CD4-positive, alpha-beta T cell (primary cell): ENCODE results near the gene ARSK. TPM values are rescaled to one million over a fixed set of nuclear protein-coding genes. Genes with fewer than 3 reads are reported as not detected.
A peak's percentile ranks its signal among the peaks of the same experiment; 100 is the strongest.

Experiments
- ATAC-seq: fragments of 200-7000 bp; cut with Tn5 transposase; one replicate; pipeline ENCODE4 v1.10.0; 2022; ENCODE audit warnings: mild to moderate bottlenecking; ENCODE audit not compliant: poor library complexity
- CTCF ChIA-PET: fragments of 350-600 bp; sonication (Branson Sonifier 250); formaldehyde crosslinking; loops from one replicate; lab custom pipeline; 2021; ENCODE audit warnings: antibody characterized with exemption, inconsistent platforms; lab: Charles Lee
- POLR2A ChIA-PET: fragments of 350-600 bp; sonication (Branson Sonifier 250); formaldehyde crosslinking; loops from one replicate; lab custom pipeline; 2021; ENCODE audit warnings: antibody characterized with exemption, inconsistent platforms; lab: Charles Lee
- DNase-seq, 14 experiments: peaks; one replicate each; pipeline ENCODE4 v3.0.0-alpha.2; 2013 to 2020; ENCODE audit warnings: mixed read lengths in 2 of 14
- H3K27ac ChIP-seq, 2 donors: one replicate each; pipeline versions ENCODE4 v1.5.1 to v1.7.0; 2013; ENCODE audit warnings: low read length in 2 of 2, low read depth in 1 of 2, mild to moderate bottlenecking in 1 of 2
- H3K27me3 ChIP-seq, 2 experiments: 1 replicate in 1 of 2; 2 replicates in 1 of 2; pipeline versions ENCODE4 v1.6.1 to v1.7.0; 2013; ENCODE audit warnings: low read length in 2 of 2, control low read depth in 1 of 2, mild to moderate bottlenecking in 1 of 2, moderate library complexity in 1 of 2; ENCODE audit not compliant: insufficient read depth in 2 of 2, control insufficient read depth in 1 of 2
- H3K36me3 ChIP-seq: one replicate; pipeline ENCODE4 v1.6.1; 2013; ENCODE audit warnings: low read length, control low read depth; ENCODE audit not compliant: insufficient read depth
- H3K4me1 ChIP-seq: one replicate; pipeline ENCODE4 v1.6.1; 2013; ENCODE audit warnings: low read length, control low read depth; ENCODE audit not compliant: insufficient read depth
- H3K4me3 ChIP-seq: one replicate; pipeline ENCODE4 v1.5.1; 2013; ENCODE audit warnings: mild to moderate bottlenecking, low read length, moderate library complexity
- H3K9me3 ChIP-seq, 2 experiments: 1 replicate in 1 of 2; 2 replicates in 1 of 2; pipeline versions ENCODE4 v1.6.1 to v1.7.0; 2013; ENCODE audit warnings: low read length in 2 of 2, mild to moderate bottlenecking in 2 of 2, control low read depth in 1 of 2, moderate library complexity in 1 of 2; ENCODE audit not compliant: control insufficient read depth in 1 of 2, insufficient read depth in 1 of 2
- H3K27ac Mint-ChIP-seq: one replicate; pipeline ENCODE4 v1.8.0; 2020; ENCODE audit warnings: mixed read lengths
- H3K27me3 Mint-ChIP-seq: one replicate; pipeline ENCODE4 v1.8.0; 2021; ENCODE audit warnings: mixed read lengths
- H3K36me3 Mint-ChIP-seq: one replicate; pipeline ENCODE4 v1.8.0; 2021; ENCODE audit warnings: low read depth, mixed read lengths
- H3K4me1 Mint-ChIP-seq: one replicate; pipeline ENCODE4 v1.8.0; 2021; ENCODE audit warnings: low read depth, mixed read lengths
- H3K4me3 Mint-ChIP-seq: one replicate; pipeline ENCODE4 v1.8.0; 2020; ENCODE audit warnings: mild to moderate bottlenecking, mixed read lengths
- H3K9me3 Mint-ChIP-seq: one replicate; pipeline ENCODE4 v1.8.0; 2020; ENCODE audit warnings: mixed read lengths
- intact Hi-C, 2 experiments: fragments of 100-400 bp; cut with DNase I in 1 of 2; cut with micrococcal nuclease in 1 of 2; formaldehyde crosslinking; loops; one replicate each; pipeline versions ENCODE4 v1.15.1 to v1.9.0; 2023 to 2025; cut with DNase I, micrococcal nuclease
- total RNA-seq, 174 experiments: library from RNA in 2 of 174; stranded (reverse) in 2 of 174; gene quantifications; one replicate each; pipeline ENCODE4 v1.2.3 and lab custom pipeline; 2021 to 2026
- TF ChIP-seq, protein P1 (sequence below): fragments of 200-600 bp; IDR thresholded peaks from one replicate; pipeline ENCODE4 v1.8.0; 2022; ENCODE audit warnings: antibody characterized with exemption, mild to moderate bottlenecking

Gene ARSK
- total RNA-seq, 2 experiments from 2014 or later, result 2.2 to 2.7 TPM

DNA sequence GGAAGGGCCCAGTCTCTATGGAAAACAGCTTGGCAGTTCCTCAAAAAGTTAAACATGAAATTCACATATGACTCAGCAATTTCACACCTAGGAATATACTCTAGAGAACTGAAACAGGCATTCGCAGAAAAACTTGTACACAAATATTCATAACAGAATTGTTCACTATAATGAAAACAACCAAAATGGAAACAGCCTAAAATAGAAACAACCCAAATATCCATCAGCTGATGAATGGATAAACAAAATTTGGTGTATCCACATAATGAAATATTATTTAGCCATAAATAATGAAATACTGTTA, 60.2 kb downstream of the ARSK start:
- Histone ChIP-seq H3K36me3 (no peaks in the 10 kb centered on the region), H3K9me3 (peaks cover 0 to 8% of the 10 kb centered on the region in 2 experiments), H3K4me1 (peaks cover 16% of the 10 kb centered on the region), H3K27ac (no peak overlapping the region), H3K27me3 (no peaks in the 10 kb centered on the region), H3K4me3 (no peak overlapping the region)
- ChIA-PET POLR2A (no interaction called here), CTCF (no interaction called here)
- H3K27ac Mint-ChIP-seq, result no peak overlapping the region
- H3K36me3 Mint-ChIP-seq, result peaks cover 23% of the 10 kb centered on the region
- DNase-seq (no peak), ATAC-seq (no peak)
- intact Hi-C loops, result no loop called here
- H3K9me3 Mint-ChIP-seq, result peaks cover 6% of the 10 kb centered on the region
- no peak overlapping the region for H3K4me3 Mint-ChIP-seq
- H3K4me1 Mint-ChIP-seq, result peaks cover 55% of the 10 kb centered on the region
- no peaks in the 10 kb centered on the region for H3K27me3 Mint-ChIP-seq
- TF ChIP-seq, protein P1, sequence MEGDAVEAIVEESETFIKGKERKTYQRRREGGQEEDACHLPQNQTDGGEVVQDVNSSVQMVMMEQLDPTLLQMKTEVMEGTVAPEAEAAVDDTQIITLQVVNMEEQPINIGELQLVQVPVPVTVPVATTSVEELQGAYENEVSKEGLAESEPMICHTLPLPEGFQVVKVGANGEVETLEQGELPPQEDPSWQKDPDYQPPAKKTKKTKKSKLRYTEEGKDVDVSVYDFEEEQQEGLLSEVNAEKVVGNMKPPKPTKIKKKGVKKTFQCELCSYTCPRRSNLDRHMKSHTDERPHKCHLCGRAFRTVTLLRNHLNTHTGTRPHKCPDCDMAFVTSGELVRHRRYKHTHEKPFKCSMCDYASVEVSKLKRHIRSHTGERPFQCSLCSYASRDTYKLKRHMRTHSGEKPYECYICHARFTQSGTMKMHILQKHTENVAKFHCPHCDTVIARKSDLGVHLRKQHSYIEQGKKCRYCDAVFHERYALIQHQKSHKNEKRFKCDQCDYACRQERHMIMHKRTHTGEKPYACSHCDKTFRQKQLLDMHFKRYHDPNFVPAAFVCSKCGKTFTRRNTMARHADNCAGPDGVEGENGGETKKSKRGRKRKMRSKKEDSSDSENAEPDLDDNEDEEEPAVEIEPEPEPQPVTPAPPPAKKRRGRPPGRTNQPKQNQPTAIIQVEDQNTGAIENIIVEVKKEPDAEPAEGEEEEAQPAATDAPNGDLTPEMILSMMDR, result no peak

- Histone ChIP-seq H3K27me3 (no peaks in the 10 kb centered on the region), H3K27ac (no peak overlapping the region), H3K9me3 (peaks cover 0 to 8% of the 10 kb centered on the region in 2 experiments), H3K4me1 (peaks cover 26% of the 10 kb centered on the region), H3K36me3 (no peaks in the 10 kb centered on the region), H3K4me3 (no peak overlapping the region)
- H3K27me3 Mint-ChIP-seq, result no peaks in the 10 kb centered on the region
- ChIA-PET POLR2A (no interaction called here), CTCF (no interaction called here)
- no peak overlapping the region for H3K27ac Mint-ChIP-seq
- DNase-seq (no peak), ATAC-seq (no peak)
- TF ChIP-seq, protein P1, result no peak
- H3K36me3 Mint-ChIP-seq, result peaks cover 23% of the 10 kb centered on the region
- H3K4me3 Mint-ChIP-seq, result peak overlapping the region; percentile 3
- peaks cover 62% of the 10 kb centered on the region for H3K4me1 Mint-ChIP-seq
- H3K9me3 Mint-ChIP-seq, result peaks cover 6% of the 10 kb centered on the region
- intact Hi-C loops, result no loop called here
Observed at GRCh38 chr5:95617057-95617456, 62.2 kb downstream of the ARSK start.

- H3K9me3 Mint-ChIP-seq, result no peaks in the 10 kb centered on the region
- H3K4me3 ChIP-seq, result peak overlapping the region; percentile 83
- H3K36me3 Mint-ChIP-seq, result peaks cover 7% of the 10 kb centered on the region
- no peak for ATAC-seq
- H3K27ac ChIP-seq, result no peak overlapping the region
- CTCF ChIA-PET, result interaction anchor here (0.7 kb wide), 1 partner anchor 28 kb away, joined by 3 read pairs; the partner anchor contains the start of gene RFESD
- peak overlapping the region; percentile 69 for H3K27ac Mint-ChIP-seq
- no peaks in the 10 kb centered on the region for H3K36me3 ChIP-seq
- peaks cover 76% of the 10 kb centered on the region for H3K4me1 Mint-ChIP-seq
- TF ChIP-seq, protein P1, result no peak
- H3K27me3 Mint-ChIP-seq, result no peaks in the 10 kb centered on the region
- H3K4me1 ChIP-seq, result peaks cover 43% of the 10 kb centered on the region
- intact Hi-C loops, result loop anchor here in 1 of 2 experiments (2.0 kb wide), 1 partner anchor 62 kb away; no protein-coding TSS in a partner anchor
- peaks cover 0 to 4% of the 10 kb centered on the region in 2 experiments for H3K9me3 ChIP-seq
- peak in 1 of 14 experiments; percentile 26 for DNase-seq
- H3K27me3 ChIP-seq, result no peaks in the 10 kb centered on the region
- POLR2A ChIA-PET, result interaction anchor here (5.1 kb wide), 1 partner anchor 13 kb away, joined by 73 read pairs; no protein-coding TSS in a partner anchor
- H3K4me3 Mint-ChIP-seq, result peak overlapping the region; percentile 95
Observed at GRCh38 chr5:95619096-95619495, 64.2 kb downstream of the ARSK start.
